Parathyroid adenoma (tissue), 2 donors: Measurements from ENCODE around the gene ZCCHC7.
"Not testable (repeated sequence)": the region's sequence is repeated elsewhere in the genome, so short reads cannot be mapped to it uniquely, and the experiment has no call there.

ENCODE experiments used
- H2AFZ ChIP-seq: fragments of 300-600 bp; sonication (generic); one replicate; pipeline ENCODE4 v1.7.0; 2017; ENCODE audit warnings: antibody characterized with exemption, mild to moderate bottlenecking
- H3K27ac ChIP-seq: fragments of 300-600 bp; sonication (generic); one replicate; pipeline ENCODE4 v1.7.0; 2017
- H3K27me3 ChIP-seq: fragments of 300-600 bp; sonication (generic); one replicate; pipeline ENCODE4 v1.7.0; 2017; ENCODE audit warnings: low read length; ENCODE audit not compliant: control insufficient read depth, insufficient read depth
- H3K36me3 ChIP-seq: fragments of 300-600 bp; sonication (generic); one replicate; pipeline ENCODE4 v1.7.0; 2017; ENCODE audit warnings: low read length; ENCODE audit not compliant: control insufficient read depth, insufficient read depth
- H3K4me1 ChIP-seq: fragments of 300-600 bp; sonication (generic); one replicate; pipeline ENCODE4 v1.7.0; 2017; ENCODE audit warnings: control low read depth
- H3K4me2 ChIP-seq: fragments of 300-600 bp; sonication (generic); one replicate; pipeline ENCODE4 v1.7.0; 2017; ENCODE audit warnings: low read length
- H3K4me3 ChIP-seq: fragments of 300-600 bp; sonication (generic); one replicate; pipeline ENCODE4 v1.7.0; 2017; ENCODE audit warnings: low read depth, low read length
- H3K79me2 ChIP-seq: fragments of 300-600 bp; sonication (generic); one replicate; pipeline ENCODE4 v1.7.0; 2017; ENCODE audit warnings: control low read depth
- H3K9ac ChIP-seq: fragments of 300-600 bp; sonication (generic); one replicate; pipeline ENCODE4 v1.7.0; 2017; ENCODE audit warnings: mild to moderate bottlenecking
- H3K9me3 ChIP-seq: fragments of 300-600 bp; sonication (generic); one replicate; pipeline ENCODE4 v1.7.0; 2017; ENCODE audit warnings: low read length; ENCODE audit not compliant: control insufficient read depth
- TF ChIP-seq, protein P1 (sequence below): fragments of 300-600 bp; sonication (generic); IDR thresholded peaks from one replicate; pipeline ENCODE4 v1.7.0; 2017; ENCODE audit warnings: antibody characterized with exemption, mild to moderate bottlenecking
- donor health status: primary hyperparathyroidism.

ZCCHC7 gene

DNA sequence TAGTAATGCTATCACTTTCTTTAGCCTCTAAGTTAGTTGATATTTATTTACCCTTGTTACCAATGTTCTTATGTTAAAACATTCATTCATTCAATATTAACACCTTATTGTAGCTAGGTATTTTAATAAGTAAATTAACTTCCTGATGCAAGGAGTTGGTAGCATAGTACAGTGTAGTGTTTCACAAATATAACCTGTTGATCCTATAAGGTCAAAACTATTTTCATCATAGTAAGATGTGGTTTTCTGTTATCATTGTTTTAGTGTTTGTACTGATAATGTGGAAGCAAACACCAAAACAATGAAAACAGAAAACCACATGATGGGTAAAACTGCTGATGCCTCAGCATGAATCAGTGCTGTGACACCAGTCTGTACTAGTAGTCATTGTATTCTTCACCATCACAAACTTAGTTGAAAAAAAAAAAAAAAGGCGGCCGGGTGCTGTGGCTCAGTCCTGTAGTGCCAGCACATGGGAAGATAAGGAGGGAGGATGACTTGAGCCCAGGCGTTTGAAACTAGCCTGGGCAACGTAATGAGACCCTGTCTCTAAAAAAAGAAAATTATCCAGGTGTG is 36.5 kb downstream of the ZCCHC7 start:
- peaks cover 6% of the 10 kb centered on the region for H3K79me2 ChIP-seq
- no peaks in the 10 kb centered on the region for H3K36me3 ChIP-seq
- no peaks in the 10 kb centered on the region for H3K4me1 ChIP-seq
- no peaks in the 10 kb centered on the region for H3K9me3 ChIP-seq
- H3K4me3 ChIP-seq, result no peak overlapping the region
- no peak overlapping the region for H2AFZ ChIP-seq
- H3K27me3 ChIP-seq, result no peaks in the 10 kb centered on the region
- H3K27ac ChIP-seq, result no peak overlapping the region
- TF ChIP-seq, protein P1, sequence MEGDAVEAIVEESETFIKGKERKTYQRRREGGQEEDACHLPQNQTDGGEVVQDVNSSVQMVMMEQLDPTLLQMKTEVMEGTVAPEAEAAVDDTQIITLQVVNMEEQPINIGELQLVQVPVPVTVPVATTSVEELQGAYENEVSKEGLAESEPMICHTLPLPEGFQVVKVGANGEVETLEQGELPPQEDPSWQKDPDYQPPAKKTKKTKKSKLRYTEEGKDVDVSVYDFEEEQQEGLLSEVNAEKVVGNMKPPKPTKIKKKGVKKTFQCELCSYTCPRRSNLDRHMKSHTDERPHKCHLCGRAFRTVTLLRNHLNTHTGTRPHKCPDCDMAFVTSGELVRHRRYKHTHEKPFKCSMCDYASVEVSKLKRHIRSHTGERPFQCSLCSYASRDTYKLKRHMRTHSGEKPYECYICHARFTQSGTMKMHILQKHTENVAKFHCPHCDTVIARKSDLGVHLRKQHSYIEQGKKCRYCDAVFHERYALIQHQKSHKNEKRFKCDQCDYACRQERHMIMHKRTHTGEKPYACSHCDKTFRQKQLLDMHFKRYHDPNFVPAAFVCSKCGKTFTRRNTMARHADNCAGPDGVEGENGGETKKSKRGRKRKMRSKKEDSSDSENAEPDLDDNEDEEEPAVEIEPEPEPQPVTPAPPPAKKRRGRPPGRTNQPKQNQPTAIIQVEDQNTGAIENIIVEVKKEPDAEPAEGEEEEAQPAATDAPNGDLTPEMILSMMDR, result no peak
- no peak overlapping the region for H3K4me2 ChIP-seq
- no peak overlapping the region for H3K9ac ChIP-seq

DNA sequence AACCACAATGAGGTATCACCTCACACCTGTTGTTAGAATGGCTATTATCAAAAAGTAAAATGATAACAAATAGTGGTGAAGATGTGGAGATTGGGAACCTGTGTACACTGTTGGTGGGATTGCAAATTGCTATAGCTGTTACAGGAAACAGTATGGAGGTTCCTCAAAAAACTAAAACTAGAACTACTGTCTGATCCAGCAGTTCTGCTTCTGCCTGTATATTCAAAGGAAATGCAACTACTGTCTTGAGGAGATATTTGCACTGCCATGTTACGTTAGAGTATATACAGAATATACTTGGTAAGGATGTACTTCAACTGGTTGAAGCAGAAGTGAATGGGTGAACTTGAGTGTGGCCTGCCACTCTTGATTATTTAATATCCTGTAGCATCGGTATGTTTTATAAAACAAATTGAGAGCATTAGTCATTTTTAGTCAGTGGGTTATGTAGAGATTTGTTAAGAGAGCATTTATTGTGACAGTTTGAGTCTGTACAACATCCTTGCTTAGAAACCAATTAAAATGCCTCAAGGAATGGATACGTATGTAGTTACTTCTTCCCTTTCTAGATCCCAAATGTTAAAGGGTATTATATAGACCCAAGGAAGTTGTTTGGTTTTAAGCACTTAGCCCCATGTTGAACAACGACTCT is 37.5 kb downstream of the ZCCHC7 start:
- H2AFZ ChIP-seq, result no peak overlapping the region
- H3K4me1 ChIP-seq, result no peaks in the 10 kb centered on the region

DNA sequence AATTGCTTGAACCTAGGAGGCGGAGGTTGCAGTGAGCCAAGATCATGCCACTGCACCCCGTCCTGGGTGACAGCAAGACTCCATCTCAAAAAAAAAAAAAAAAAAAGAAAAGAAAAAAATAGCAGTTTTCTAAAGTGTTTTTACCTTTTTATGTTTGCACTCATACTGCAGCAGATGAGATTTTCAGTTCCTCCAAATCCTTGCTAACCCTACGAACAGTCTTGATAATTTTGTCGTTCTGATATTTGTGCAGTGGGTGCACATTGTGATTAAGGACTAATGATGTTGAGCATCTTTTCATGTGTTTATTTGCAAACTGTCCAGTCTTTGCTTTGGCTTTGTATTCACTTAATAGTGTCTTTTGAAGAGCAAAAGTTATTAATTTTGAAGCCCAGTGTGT is 42.9 kb downstream of the ZCCHC7 start:
- Histone ChIP-seq H3K4me3 (no peak overlapping the region), H3K79me2 (no peaks in the 10 kb centered on the region), H3K4me2 (no peak overlapping the region), H2AFZ (no peak overlapping the region), H3K4me1 (no peaks in the 10 kb centered on the region), H3K27me3 (no peaks in the 10 kb centered on the region), H3K9me3 (no peaks in the 10 kb centered on the region), H3K27ac (no peak overlapping the region), H3K9ac (no peak overlapping the region), H3K36me3 (no peaks in the 10 kb centered on the region)
- TF ChIP-seq, protein P1, result no peak

More for the DNA sequence above, 37.5 kb downstream of the ZCCHC7 start:
- Histone ChIP-seq H3K27me3 (no peaks in the 10 kb centered on the region), H3K4me2 (no peak overlapping the region), H3K27ac (no peak overlapping the region), H3K36me3 (no peaks in the 10 kb centered on the region), H3K9me3 (no peaks in the 10 kb centered on the region), H3K79me2 (peaks cover 6% of the 10 kb centered on the region), H3K9ac (no peak overlapping the region), H3K4me3 (no peak overlapping the region)
- TF ChIP-seq, protein P1, result no peak

DNA sequence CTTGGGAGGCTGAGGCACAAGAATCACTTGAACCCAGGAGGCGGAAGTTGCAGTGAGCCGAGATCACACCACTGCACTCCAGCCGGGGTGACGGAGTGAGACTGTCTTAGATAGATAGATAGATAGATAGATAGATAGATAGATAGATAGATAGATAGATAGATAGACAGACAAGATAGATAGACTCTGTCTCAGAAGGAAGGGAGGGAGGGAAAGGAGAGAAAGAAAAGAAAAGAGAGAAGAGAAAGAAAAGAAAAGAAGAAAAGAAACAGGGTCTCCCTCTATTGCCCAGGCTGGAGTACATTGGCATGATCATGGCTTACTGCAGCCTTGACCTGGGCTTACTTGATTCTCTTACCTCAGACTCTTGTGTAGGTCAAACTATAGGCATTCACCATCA is 44.0 kb downstream of the ZCCHC7 start:
- not testable (repeated sequence) for H3K4me3 ChIP-seq, H3K79me2 ChIP-seq, H2AFZ ChIP-seq, H3K27ac ChIP-seq, H3K4me1 ChIP-seq, H3K9me3 ChIP-seq, H3K9ac ChIP-seq, H3K4me2 ChIP-seq, H3K27me3 ChIP-seq, H3K36me3 ChIP-seq

DNA sequence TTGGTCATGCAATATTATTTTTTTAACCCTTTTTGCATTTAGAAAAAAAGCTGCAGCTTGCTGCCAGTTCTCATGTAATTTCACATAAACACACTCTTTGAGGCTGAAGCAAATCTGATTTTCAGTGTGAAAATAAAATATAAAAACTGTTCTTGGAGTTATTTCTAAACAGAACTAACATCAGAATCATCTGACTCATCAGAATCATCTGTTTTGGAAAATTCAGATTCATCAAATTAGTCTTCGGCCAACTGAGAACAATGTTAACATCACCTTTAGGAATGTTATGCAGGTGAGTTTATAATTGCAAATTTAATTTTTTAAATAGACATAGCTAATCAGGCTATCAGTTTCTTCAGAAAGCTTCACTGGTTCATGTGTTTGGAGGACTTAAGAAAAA is 45.3 kb downstream of the ZCCHC7 start:
- H3K27me3 ChIP-seq, result no peaks in the 10 kb centered on the region
- H3K9me3 ChIP-seq, result no peaks in the 10 kb centered on the region
- no peaks in the 10 kb centered on the region for H3K79me2 ChIP-seq
- no peak overlapping the region for H3K27ac ChIP-seq
- no peak overlapping the region for H3K9ac ChIP-seq
- no peaks in the 10 kb centered on the region for H3K36me3 ChIP-seq
- no peak overlapping the region for H3K4me2 ChIP-seq
- no peak overlapping the region for H3K4me3 ChIP-seq
- no peak overlapping the region for H2AFZ ChIP-seq
- TF ChIP-seq, protein P1, result no peak
- H3K4me1 ChIP-seq, result no peaks in the 10 kb centered on the region
